Liver (tissue), 9 donors: ENCODE results near the gene GATM. TPM values are rescaled to one million over a fixed set of nuclear protein-coding genes. Genes with fewer than 3 reads are reported as not detected.

Experiments used
- DNase-seq: peaks from one replicate; pipeline ENCODE4 v3.0.0-alpha.2; 2017; ENCODE audit warnings: low spot score
- H3K27ac ChIP-seq, 2 donors: one replicate each; pipeline ENCODE4 v1.7.0; 2013; ENCODE audit warnings: inconsistent platforms in 2 of 2, low read length in 2 of 2, control low read depth in 1 of 2, low read depth in 1 of 2, mild to moderate bottlenecking in 1 of 2
- H3K27me3 ChIP-seq, 4 donors: one replicate each; pipeline versions ENCODE4 v1.6.1 to v1.7.0; 2013; ENCODE audit warnings: low read length in 3 of 4, inconsistent platforms in 1 of 4, mild to moderate bottlenecking in 1 of 4, moderate library complexity in 1 of 4; ENCODE audit not compliant: control insufficient read depth in 4 of 4, insufficient read depth in 4 of 4
- H3K36me3 ChIP-seq, 4 donors: one replicate each; pipeline versions ENCODE4 v1.6.1 to v1.7.0; 2013; ENCODE audit warnings: low read length in 3 of 4, mild to moderate bottlenecking in 3 of 4, low read depth in 1 of 4, moderate library complexity in 1 of 4; ENCODE audit not compliant: control insufficient read depth in 4 of 4, insufficient read depth in 3 of 4
- H3K4me1 ChIP-seq, 4 donors: one replicate each; pipeline versions ENCODE4 v1.6.1 to v1.7.0; 2013; ENCODE audit warnings: low read length in 3 of 4, mild to moderate bottlenecking in 3 of 4, moderate library complexity in 1 of 4; ENCODE audit not compliant: control insufficient read depth in 4 of 4, insufficient read depth in 4 of 4
- H3K4me3 ChIP-seq, 3 donors: one replicate each; pipeline versions ENCODE4 v1.6.1 to v1.7.0; 2013; ENCODE audit warnings: low read length in 3 of 3, control low read depth in 1 of 3, low read depth in 1 of 3, mild to moderate bottlenecking in 1 of 3
- H3K9ac ChIP-seq, 2 donors: one replicate each; pipeline ENCODE4 v1.7.0; 2013; ENCODE audit warnings: low read length in 2 of 2, mild to moderate bottlenecking in 2 of 2, moderate library complexity in 2 of 2, control low read depth in 1 of 2, low read depth in 1 of 2
- H3K9me3 ChIP-seq, 4 donors: one replicate each; pipeline versions ENCODE4 v1.6.1 to v1.7.0; 2013; ENCODE audit warnings: low read length in 3 of 4; ENCODE audit not compliant: control insufficient read depth in 4 of 4
- CTCF ChIP-seq: fragments of 150-350 bp; IDR thresholded peaks from 2 replicates; pipeline ENCODE4 v1.5.1; 2017; ENCODE audit warnings: improper control_type of control experiment, low read depth, low read length; ENCODE audit not compliant: missing input control
- EGR1 ChIP-seq, 2 donors: IDR thresholded peaks; 2 replicates each; pipeline ENCODE4 v1.6.1; 2016 to 2018; ENCODE audit warnings: antibody characterized with exemption in 2 of 2, low read depth in 2 of 2
- FOXA2 ChIP-seq: IDR thresholded peaks from 2 replicates; pipeline ENCODE4 v1.6.1; 2016; ENCODE audit warnings: antibody characterized with exemption
- GABPA ChIP-seq, 2 donors: IDR thresholded peaks in 1 of 2; conservative IDR thresholded peaks in 1 of 2; 2 replicates each; pipeline ENCODE4 v1.6.1; 2016; ENCODE audit warnings: antibody characterized with exemption in 2 of 2, mild to moderate bottlenecking in 1 of 2, moderate library complexity in 1 of 2
- HNF4A ChIP-seq, 2 donors: conservative IDR thresholded peaks; 2 replicates each; pipeline ENCODE4 v1.6.1; 2016; ENCODE audit warnings: antibody characterized with exemption in 2 of 2, mild to moderate bottlenecking in 2 of 2
- JUND ChIP-seq, 2 donors: IDR thresholded peaks; 2 replicates each; pipeline ENCODE4 v1.6.1; 2016; ENCODE audit warnings: antibody characterized with exemption in 2 of 2
- NR2F2 ChIP-seq: IDR thresholded peaks from 2 replicates; pipeline ENCODE4 v1.6.1; 2016; ENCODE audit warnings: antibody characterized with exemption
- RAD21 ChIP-seq, 2 donors: IDR thresholded peaks; 2 replicates each; pipeline ENCODE4 v1.6.1; 2016; ENCODE audit warnings: antibody characterized with exemption in 2 of 2, mild to moderate bottlenecking in 2 of 2
- RXRA ChIP-seq, 2 donors: IDR thresholded peaks; 2 replicates each; pipeline ENCODE4 v1.6.1; 2017 to 2018; ENCODE audit warnings: antibody characterized with exemption in 2 of 2, mild to moderate bottlenecking in 1 of 2
- SP1 ChIP-seq: IDR thresholded peaks from 2 replicates; pipeline ENCODE4 v1.6.1; 2018; ENCODE audit warnings: antibody characterized with exemption, mild to moderate bottlenecking
- YY1 ChIP-seq: IDR thresholded peaks from 2 replicates; pipeline ENCODE4 v1.6.1; 2016; ENCODE audit warnings: antibody characterized with exemption, mild to moderate bottlenecking
- WGBS: extraction: QIAGEN DNeasy Blood & Tissue Kit; methylation state at CpG from one replicate; pipeline ENCODE4 v1.1.7; 2013; 5-methylcytosine and 5-hydroxymethylcytosine counted together
- polyA plus RNA-seq, 2 donors: library from polyadenylated mRNA; stranded (reverse) in 1 of 2; unstranded in 1 of 2; fragments of 200-250 nt in 1 of 2; fragments of >200 nt in 1 of 2; fragmentation: Nextera tagmentation in 1 of 2; extraction: Ambion mirVana in 1 of 2; gene quantifications; one replicate each; pipeline versions ENCODE4 v1.2.1 to v1.2.3, GENCODE V29; 2013 to 2015
- total RNA-seq, 2 donors: library from RNA; depleted of rRNA; stranded (reverse); fragments of >200 nt; gene quantifications; one replicate each; pipeline ENCODE4 v1.2.3, GENCODE V29; 2014
- TF ChIP-seq, protein P1 (sequence below): IDR thresholded peaks from 2 replicates; pipeline ENCODE4 v1.6.1; 2016; ENCODE audit warnings: antibody characterized with exemption, mild to moderate bottlenecking
- TF ChIP-seq, protein P2 (sequence below): IDR thresholded peaks from 2 replicates; pipeline ENCODE4 v1.6.1; 2016; ENCODE audit warnings: antibody characterized with exemption
- donor health status: healthy.
- donor health status: healthy.
- donor health status: healthy.
- donor health status: healthy.
- donor health status: healthy.

GATM gene
- total and polyA plus RNA-seq, 4 donors, result 401 to 1,079 (median 674) TPM

DNA sequence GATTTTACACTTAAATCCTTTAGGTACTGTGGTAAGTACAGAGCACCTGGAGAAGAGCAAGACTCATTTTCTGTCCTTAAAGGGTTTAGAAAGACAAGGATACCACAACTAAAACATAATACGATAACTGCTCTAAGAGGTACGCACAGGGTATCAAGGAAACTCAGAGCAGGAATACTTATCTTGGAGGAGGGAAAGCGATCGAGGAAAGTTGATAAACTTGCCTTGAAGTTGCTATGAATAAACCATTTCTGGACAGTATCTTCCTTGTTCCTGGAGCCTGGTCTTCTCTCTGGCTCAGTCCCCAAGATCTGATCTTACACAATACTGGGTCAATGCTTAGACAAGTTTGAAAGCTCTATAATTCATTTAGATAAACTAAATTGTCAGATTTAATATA lies 17.6 kb upstream of the GATM start:
- WGBS, result 87% methylated on average over 4 of the region's 4 CpGs
- Histone ChIP-seq H3K4me3 (no peak overlapping the region), H3K27me3 (no peaks in the 10 kb centered on the region), H3K9me3 (no peaks in the 10 kb centered on the region), H3K36me3 (no peaks in the 10 kb centered on the region), H3K27ac (no peak overlapping the region), H3K4me1 (peaks cover 2 to 54% (median 34%) of the 10 kb centered on the region in 4 donors), H3K9ac (no peak overlapping the region)
- no peak for DNase-seq
- TF ChIP-seq HNF4A (conservative IDR thresholded peaks at IDR 0.05), result no peak
- TF ChIP-seq NR2F2, result no peak
- TF ChIP-seq GABPA (IDR thresholded peaks at IDR 0.05 in 1 of 2, conservative IDR thresholded peaks at IDR 0.05 in 1 of 2), result no peak
- TF ChIP-seq EGR1 (IDR thresholded peaks at IDR 0.05; ENCODE audit: low read depth in 2 of 2), result no peak
- TF ChIP-seq FOXA2, result no peak
- TF ChIP-seq CTCF, result no peak

DNA sequence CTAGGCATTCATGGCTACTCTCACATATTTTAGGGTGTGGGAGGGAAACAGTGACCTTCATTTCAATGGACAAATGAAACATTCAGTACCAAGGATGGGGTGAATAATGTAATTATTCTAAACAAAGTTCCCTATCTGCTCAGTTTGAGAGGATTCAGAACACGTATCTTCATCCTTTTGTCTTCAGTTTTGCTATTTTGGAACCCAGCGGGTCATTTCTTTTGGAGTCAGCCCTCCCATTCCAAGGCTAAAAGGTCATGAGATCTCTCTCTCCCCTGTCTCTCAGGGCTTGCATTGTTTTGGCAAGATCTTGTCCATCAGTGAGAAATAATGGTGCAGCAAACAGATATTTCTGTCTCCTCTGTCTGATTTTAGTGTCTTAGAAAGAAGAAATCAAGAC lies 16.3 kb upstream of the GATM start:
- Histone ChIP-seq H3K9ac (no peak overlapping the region), H3K4me1 (peaks cover 2 to 56% (median 32%) of the 10 kb centered on the region in 4 donors), H3K4me3 (no peak overlapping the region), H3K27ac (no peak overlapping the region), H3K27me3 (no peaks in the 10 kb centered on the region), H3K9me3 (no peaks in the 10 kb centered on the region), H3K36me3 (no peaks in the 10 kb centered on the region)
- TF ChIP-seq NR2F2, result no peak
- TF ChIP-seq, protein P1, sequence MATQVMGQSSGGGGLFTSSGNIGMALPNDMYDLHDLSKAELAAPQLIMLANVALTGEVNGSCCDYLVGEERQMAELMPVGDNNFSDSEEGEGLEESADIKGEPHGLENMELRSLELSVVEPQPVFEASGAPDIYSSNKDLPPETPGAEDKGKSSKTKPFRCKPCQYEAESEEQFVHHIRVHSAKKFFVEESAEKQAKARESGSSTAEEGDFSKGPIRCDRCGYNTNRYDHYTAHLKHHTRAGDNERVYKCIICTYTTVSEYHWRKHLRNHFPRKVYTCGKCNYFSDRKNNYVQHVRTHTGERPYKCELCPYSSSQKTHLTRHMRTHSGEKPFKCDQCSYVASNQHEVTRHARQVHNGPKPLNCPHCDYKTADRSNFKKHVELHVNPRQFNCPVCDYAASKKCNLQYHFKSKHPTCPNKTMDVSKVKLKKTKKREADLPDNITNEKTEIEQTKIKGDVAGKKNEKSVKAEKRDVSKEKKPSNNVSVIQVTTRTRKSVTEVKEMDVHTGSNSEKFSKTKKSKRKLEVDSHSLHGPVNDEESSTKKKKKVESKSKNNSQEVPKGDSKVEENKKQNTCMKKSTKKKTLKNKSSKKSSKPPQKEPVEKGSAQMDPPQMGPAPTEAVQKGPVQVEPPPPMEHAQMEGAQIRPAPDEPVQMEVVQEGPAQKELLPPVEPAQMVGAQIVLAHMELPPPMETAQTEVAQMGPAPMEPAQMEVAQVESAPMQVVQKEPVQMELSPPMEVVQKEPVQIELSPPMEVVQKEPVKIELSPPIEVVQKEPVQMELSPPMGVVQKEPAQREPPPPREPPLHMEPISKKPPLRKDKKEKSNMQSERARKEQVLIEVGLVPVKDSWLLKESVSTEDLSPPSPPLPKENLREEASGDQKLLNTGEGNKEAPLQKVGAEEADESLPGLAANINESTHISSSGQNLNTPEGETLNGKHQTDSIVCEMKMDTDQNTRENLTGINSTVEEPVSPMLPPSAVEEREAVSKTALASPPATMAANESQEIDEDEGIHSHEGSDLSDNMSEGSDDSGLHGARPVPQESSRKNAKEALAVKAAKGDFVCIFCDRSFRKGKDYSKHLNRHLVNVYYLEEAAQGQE, result no peak
- no peak for TF ChIP-seq HNF4A (conservative IDR thresholded peaks at IDR 0.05)
- TF ChIP-seq GABPA (IDR thresholded peaks at IDR 0.05 in 1 of 2, conservative IDR thresholded peaks at IDR 0.05 in 1 of 2), result no peak
- WGBS, result 89% methylated on average over 2 of the region's 2 CpGs
- DNase-seq, result no peak

DNA sequence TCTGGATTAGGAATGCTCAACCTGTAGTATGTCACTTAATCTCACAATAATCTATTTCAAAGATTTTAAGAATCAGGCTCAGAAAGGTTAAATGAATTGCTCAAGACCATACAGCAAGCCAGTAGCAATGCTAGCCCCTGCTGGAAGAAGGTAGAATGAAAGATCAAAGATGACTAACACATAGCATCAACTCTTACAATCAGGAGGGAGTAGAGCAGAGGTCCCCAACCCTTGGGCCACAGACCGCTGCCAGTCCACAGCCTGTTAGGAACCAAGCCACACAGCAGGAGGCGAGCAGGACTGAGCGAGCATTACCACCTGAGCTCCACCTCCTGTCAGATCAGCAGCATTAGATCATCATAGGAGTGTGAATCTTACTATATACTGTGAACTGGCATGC lies 15.5 kb upstream of the GATM start:
- Histone ChIP-seq H3K27ac (peak overlapping the region; percentile 13 to 16), H3K4me1 (peaks cover 2 to 56% (median 33%) of the 10 kb centered on the region in 4 donors), H3K27me3 (no peaks in the 10 kb centered on the region), H3K4me3 (no peak overlapping the region), H3K36me3 (no peaks in the 10 kb centered on the region), H3K9ac (no peak overlapping the region), H3K9me3 (no peaks in the 10 kb centered on the region)
- TF ChIP-seq SP1 (peak; percentile 18), RAD21 (IDR thresholded peaks at IDR 0.05) (peak; percentile 73 to 74), JUND (IDR thresholded peaks at IDR 0.05) (peak in 1 of 2 donors; percentile 10), RXRA (IDR thresholded peaks at IDR 0.05) (peak; percentile 49 to 60), GABPA (IDR thresholded peaks at IDR 0.05 in 1 of 2, conservative IDR thresholded peaks at IDR 0.05 in 1 of 2) (no peak), HNF4A (conservative IDR thresholded peaks at IDR 0.05) (peak; percentile 54 to 59), CTCF (peak; percentile 27), YY1 (no peak)
- TF ChIP-seq, protein P2, sequence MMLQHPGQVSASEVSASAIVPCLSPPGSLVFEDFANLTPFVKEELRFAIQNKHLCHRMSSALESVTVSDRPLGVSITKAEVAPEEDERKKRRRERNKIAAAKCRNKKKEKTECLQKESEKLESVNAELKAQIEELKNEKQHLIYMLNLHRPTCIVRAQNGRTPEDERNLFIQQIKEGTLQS, result no peak
- 46% methylated on average over 3 of the region's 3 CpGs for WGBS
- no peak for DNase-seq
